H1 (cell line): Measurements from ENCODE around the gene AIFM2. TPM values are rescaled to one million over a fixed set of nuclear protein-coding genes. Genes with fewer than 3 reads are reported as not detected.

Experiments used
- CTCF ChIA-PET: fragments of 300-600 bp; sonication (Branson Sonifier 250); formaldehyde crosslinking; loops from one replicate; lab custom pipeline; 2021; ENCODE audit not compliant: partially characterized antibody; lab: Charles Lee
- POLR2A ChIA-PET: fragments of 300-600 bp; sonication (Branson Sonifier 250); formaldehyde crosslinking; loops from one replicate; lab custom pipeline; 2021; ENCODE audit warnings: inconsistent platforms; ENCODE audit not compliant: partially characterized antibody; lab: Charles Lee
- DNase-seq, 2 experiments: peaks; one replicate each; pipeline versions ENCODE4 v3.0.0 to v3.0.0-alpha.2; 2010 to 2022; ENCODE audit warnings: low spot score in 2 of 2, low read depth in 1 of 2, mixed read lengths in 1 of 2
- FAIRE-seq: peaks from 2 replicates; lab custom pipeline; 2011; peaks lifted over from hg19 to GRCh38; lab: Jason Lieb, UNC
- H2AFZ ChIP-seq: 2 replicates; pipeline ENCODE4 v1.8.1; 2012; ENCODE audit warnings: low read length, inconsistent platforms
- H2AK5ac ChIP-seq: 2 replicates; pipeline ENCODE4 v1.6.1; 2013; ENCODE audit warnings: low read depth, low read length
- H2BK120ac ChIP-seq: replicated peaks from 2 replicates; pipeline ENCODE3; 2013; ENCODE audit warnings: low read depth, low read length, inconsistent platforms
- H2BK12ac ChIP-seq: 2 replicates; pipeline ENCODE4 v1.6.1; 2013; ENCODE audit warnings: low read depth, low read length
- H2BK15ac ChIP-seq: 2 replicates; pipeline ENCODE4 v1.6.1; 2013; ENCODE audit warnings: low read length
- H2BK20ac ChIP-seq: 2 replicates; pipeline ENCODE4 v1.6.1; 2013; ENCODE audit warnings: low read length
- H2BK5ac ChIP-seq: 2 replicates; pipeline ENCODE4 v1.6.1; 2013; ENCODE audit warnings: low read depth, low read length
- H3K14ac ChIP-seq: 2 replicates; pipeline ENCODE4 v1.6.1; 2013; ENCODE audit warnings: inconsistent platforms; ENCODE audit not compliant: insufficient read length
- H3K18ac ChIP-seq: 2 replicates; pipeline ENCODE4 v1.6.1; 2013; ENCODE audit warnings: low read length; ENCODE audit errors: extremely low read depth
- H3K23ac ChIP-seq: 2 replicates; pipeline ENCODE4 v1.6.1; 2013; ENCODE audit warnings: inconsistent platforms; ENCODE audit not compliant: insufficient read length
- H3K23me2 ChIP-seq: 2 replicates; pipeline ENCODE4 v1.6.1; 2013; ENCODE audit warnings: low read depth, low read length
- H3K27ac ChIP-seq: 2 replicates; pipeline ENCODE4 v1.6.1; 2011; ENCODE audit warnings: low read depth, low read length, inconsistent platforms
- H3K27me3 ChIP-seq, 4 experiments: replicated peaks in 1 of 4; 1 replicate in 1 of 4; 2 replicates in 3 of 4; pipeline versions ENCODE4 v1.6.1 to v1.8.1; 2011 to 2013; ENCODE audit warnings: low read length in 3 of 4, mild to moderate bottlenecking in 3 of 4, inconsistent platforms in 2 of 4, mixed read lengths in 2 of 4, moderate library complexity in 1 of 4; ENCODE audit not compliant: control insufficient read depth in 3 of 4, insufficient read depth in 3 of 4; ENCODE audit errors: extremely low read depth in 1 of 4
- H3K36me3 ChIP-seq, 4 experiments: 2 replicates each; pipeline versions ENCODE4 v1.6.1 to v1.8.1; 2011 to 2013; ENCODE audit warnings: mild to moderate bottlenecking in 4 of 4, low read length in 3 of 4, moderate library complexity in 2 of 4, control low read depth in 1 of 4, inconsistent platforms in 1 of 4; ENCODE audit not compliant: insufficient read depth in 4 of 4, control insufficient read depth in 2 of 4
- H3K4ac ChIP-seq: replicated peaks from 2 replicates; pipeline ENCODE3; 2013; ENCODE audit warnings: low read length, low read depth, mixed read lengths, inconsistent platforms; ENCODE audit not compliant: insufficient read length
- H3K4me1 ChIP-seq, 4 experiments: replicated peaks in 1 of 4; 1 replicate in 1 of 4; 2 replicates in 3 of 4; pipeline versions ENCODE4 v1.6.1 to v1.8.1; 2011 to 2013; ENCODE audit warnings: low read length in 3 of 4, inconsistent platforms in 2 of 4, mixed read lengths in 1 of 4; ENCODE audit not compliant: insufficient read depth in 4 of 4, control insufficient read depth in 3 of 4
- H3K4me2 ChIP-seq, 2 experiments: 2 replicates each; pipeline versions ENCODE4 v1.6.1 to v1.8.1; 2011 to 2013; ENCODE audit warnings: low read depth in 2 of 2, low read length in 2 of 2, control low read depth in 1 of 2, inconsistent platforms in 1 of 2, mild to moderate bottlenecking in 1 of 2; ENCODE audit not compliant: insufficient read depth in 1 of 2
- H3K4me3 ChIP-seq, 4 experiments: fragments of 200-600, 300-600 bp in 1 of 4; sonication (generic), shearing (Covaris generic), sonication (Bioruptor Twin) in 1 of 4; 2 replicates each; pipeline versions ENCODE4 v1.5.1 to v1.8.1; 2011 to 2016; ENCODE audit warnings: low read length in 4 of 4, low read depth in 3 of 4, control low read depth in 2 of 4, inconsistent platforms in 2 of 4, mild to moderate bottlenecking in 2 of 4, mixed read lengths in 1 of 4, moderate library complexity in 1 of 4; ENCODE audit not compliant: insufficient read depth in 2 of 4; ENCODE audit errors: extremely low read depth in 1 of 4
- H3K56ac ChIP-seq: replicated peaks from 2 replicates; pipeline ENCODE3; 2013; ENCODE audit warnings: low read depth, mild to moderate bottlenecking, mixed read lengths, low read length, inconsistent platforms; ENCODE audit not compliant: insufficient read length
- H3K79me1 ChIP-seq: 2 replicates; pipeline ENCODE4 v1.6.1; 2013; ENCODE audit warnings: low read depth, low read length, control low read depth
- H3K79me2 ChIP-seq, 2 experiments: 2 replicates each; pipeline versions ENCODE4 v1.6.1 to v1.8.1; 2012 to 2013; ENCODE audit warnings: low read length in 2 of 2, mild to moderate bottlenecking in 2 of 2, inconsistent platforms in 1 of 2; ENCODE audit not compliant: insufficient read depth in 2 of 2, control insufficient read depth in 1 of 2
- H3K9ac ChIP-seq, 4 experiments: replicated peaks in 1 of 4; 1 replicate in 1 of 4; 2 replicates in 3 of 4; pipeline versions ENCODE4 v1.6.1 to v1.8.1; 2011 to 2013; ENCODE audit warnings: low read depth in 3 of 4, low read length in 3 of 4, control low read depth in 2 of 4, mild to moderate bottlenecking in 2 of 4, moderate library complexity in 2 of 4, inconsistent platforms in 1 of 4; ENCODE audit errors: extremely low read depth in 1 of 4
- H3K9me3 ChIP-seq, 2 experiments: 2 replicates each; pipeline versions ENCODE4 v1.6.1 to v1.8.1; 2012 to 2013; ENCODE audit warnings: mild to moderate bottlenecking in 2 of 2, moderate library complexity in 2 of 2, control low read depth in 1 of 2, inconsistent platforms in 1 of 2, low read depth in 1 of 2, low read length in 1 of 2, mixed read lengths in 1 of 2; ENCODE audit not compliant: insufficient read depth in 2 of 2
- H4K20me1 ChIP-seq, 2 experiments: replicated peaks in 1 of 2; 2 replicates each; pipeline versions ENCODE3 to v1.8.1; 2011 to 2013; ENCODE audit warnings: inconsistent platforms in 2 of 2, low read length in 2 of 2, mild to moderate bottlenecking in 1 of 2; ENCODE audit not compliant: insufficient read depth in 2 of 2, control insufficient read depth in 1 of 2
- H4K5ac ChIP-seq: 2 replicates; pipeline ENCODE4 v1.6.1; 2013; ENCODE audit warnings: low read length, low read depth, mixed read lengths, inconsistent platforms; ENCODE audit not compliant: insufficient read length
- H4K8ac ChIP-seq: 2 replicates; pipeline ENCODE4 v1.8.0; 2013; ENCODE audit warnings: mild to moderate bottlenecking, moderate library complexity, low read length, inconsistent platforms; ENCODE audit not compliant: insufficient read depth; ENCODE audit errors: extremely low read depth
- H4K91ac ChIP-seq: replicated peaks from 2 replicates; pipeline ENCODE3; 2013; ENCODE audit warnings: low read length, mixed read lengths, inconsistent platforms; ENCODE audit not compliant: insufficient read length
- CTCF ChIP-seq, 3 experiments: IDR thresholded peaks; 1 replicate in 2 of 3; 2 replicates in 1 of 3; pipeline versions ENCODE4 v1.5.1 to v1.6.1; 2011; ENCODE audit warnings: low read length in 3 of 3, mild to moderate bottlenecking in 3 of 3, inconsistent platforms in 2 of 3, low read depth in 1 of 3, moderate library complexity in 1 of 3; ENCODE audit not compliant: insufficient read depth in 1 of 3; ENCODE audit errors: control extremely low read depth in 1 of 3
- PHF8 ChIP-seq: fragments of 200-600 bp; sonication (generic); conservative IDR thresholded peaks from 2 replicates; pipeline ENCODE4 v1.7.1; 2012; ENCODE audit warnings: low read depth, mild to moderate bottlenecking, inconsistent platforms, low read length, moderate library complexity
- WGBS, 2 experiments: shearing (Covaris generic) in 1 of 2; methylation state at CpG; one replicate each; pipeline versions ENCODE4 v1.1.6 to v1.1.7; 2013 to 2015; ENCODE audit warnings: low lambda C conversion rate in 2 of 2, mixed read lengths in 2 of 2, inconsistent platforms in 1 of 2, low coverage in 1 of 2, missing lambda C conversion rate in 1 of 2; ENCODE audit not compliant: insufficient replicate concordance in 2 of 2, insufficient coverage in 1 of 2, insufficient read length in 1 of 2; ENCODE audit errors: extremely low coverage in 1 of 2, missing lambda C conversion rate in 1 of 2; 5-methylcytosine and 5-hydroxymethylcytosine counted together
- polyA plus RNA-seq, 7 experiments: library from polyadenylated mRNA; depleted of rRNA in 3 of 7; stranded (reverse) in 5 of 7; unstranded in 2 of 7; fragments of >200 nt in 5 of 7; fragments of 200-250 nt in 2 of 7; gene quantifications; 1 replicate in 5 of 7; 2 replicates in 1 of 7; 4 replicates in 1 of 7; pipeline versions ENCODE4 v1.2.1 to v1.2.3, GENCODE V29; 2011 to 2013; ENCODE audit warnings: missing spikeins in 2 of 7, mixed read lengths in 2 of 7
- total RNA-seq: library from RNA; stranded (reverse); fragmentation: NEBNext Ultra II Directional; extraction: Animal tissue kit (Norgen Biotek cat#: 25700); gene quantifications from 2 replicates; pipeline ENCODE4 v1.2.1, GENCODE V29; 2021

AIFM2 gene
- total and polyA plus RNA-seq, 2 of the 8 experiments (the other 6 are each of a cell fraction or from before 2014, with no cell fraction given) = 4.0 TPM

GRCh38 chr10:70125918-70126552 lies 6.6 kb downstream of the AIFM2 start:
- Histone ChIP-seq H3K79me2 (no peaks in the 10 kb centered on the region), H2BK12ac (no peak overlapping the region), H2BK5ac (no peak overlapping the region), H3K23ac (no peak overlapping the region), H3K9me3 (no peaks in the 10 kb centered on the region), H4K5ac (no peak overlapping the region), H3K27ac (no peak overlapping the region), H4K20me1 (no peaks in the 10 kb centered on the region), H3K4ac (no peak overlapping the region), H2BK120ac (no peak overlapping the region), H3K4me2 (no peak overlapping the region), H2BK20ac (no peak overlapping the region), H2BK15ac (no peak overlapping the region), H3K14ac (no peak overlapping the region), H3K27me3 (peaks cover 0 to under 1% (median under 1%) of the 10 kb centered on the region in 4 experiments; a peak in 2 of 7 replicates), H4K8ac (no peak overlapping the region), H3K9ac (no peak overlapping the region), H4K91ac (no peak overlapping the region), H3K18ac (no peak overlapping the region), H3K4me3 (no peak overlapping the region), H3K56ac (no peak overlapping the region), H3K36me3 (no peaks in the 10 kb centered on the region; a peak in 1 of 8 replicates), H2AFZ (no peak overlapping the region), H3K4me1 (no peaks in the 10 kb centered on the region), H2AK5ac (no peak overlapping the region), H3K23me2 (no peaks in the 10 kb centered on the region), H3K79me1 (no peaks in the 10 kb centered on the region)
- ChIA-PET CTCF (interaction anchor here (0.6 to 5.6 kb wide), 9 partner anchors 9 to 254 kb away, joined by 3 to 51 read pairs (median 3); partner anchors contain the start of gene TYSND1), POLR2A (interaction anchor here (1.3 to 2.6 kb wide), 3 partner anchors 10 to 74 kb away, joined by 3 to 13 read pairs (median 4); partner anchors contain the start of gene MACROH2A2)
- peak in 1 of 3 experiments; percentile 12; a peak in 1 of 4 replicates for TF ChIP-seq CTCF (IDR thresholded peaks at IDR 0.05; ENCODE audit: control extremely low read depth in 1 of 3, insufficient read depth in 1 of 3, low read depth in 1 of 3, low read length in 3 of 3)
- TF ChIP-seq PHF8 = no peak
- WGBS, 2 experiments = 85% methylated on average over 5 of the region's 5 CpGs; no CpG with 5 or more reads in 1 of the 2 experiments
- FAIRE-seq = no peak
- no peak for DNase-seq
